Spleen (tissue), 7 donors: ENCODE measurements around the gene ABRAXAS1.

Source experiments
- POLR2A ChIP-seq, 3 donors: fragments of 450-650 bp; IDR thresholded peaks; one replicate each; pipeline ENCODE4 v1.5.1; 2017; ENCODE audit warnings: antibody characterized with exemption in 3 of 3, mild to moderate bottlenecking in 1 of 3
- POLR2AphosphoS5 ChIP-seq, 3 donors: sonication (generic); formaldehyde crosslinking; IDR thresholded peaks; one replicate each; pipeline ENCODE4 v1.5.1; 2017; ENCODE audit warnings: antibody characterized with exemption in 3 of 3
- TF ChIP-seq, protein P1 (sequence below), 11 experiments: fragments of 200-600 bp in 7 of 11; fragments of 450-650 bp in 4 of 11; sonication (generic) in 4 of 11; IDR thresholded peaks in 8 of 11; conservative IDR thresholded peaks in 3 of 11; 1 replicate in 7 of 11; 2 replicates in 4 of 11; pipeline versions ENCODE4 v1.4.0 to v1.8.0; 2016 to 2021; ENCODE audit warnings: antibody characterized with exemption in 11 of 11, inconsistent platforms in 4 of 11, mild to moderate bottlenecking in 1 of 11
- donor health status: DM: no; HTN: no; CAD: no; lungs with moderate emphysema.
- donor health status: DM: no; HTN: no; CAD: no.
- donor health status: DM: no; HTN: no; CAD: no.

DNA sequence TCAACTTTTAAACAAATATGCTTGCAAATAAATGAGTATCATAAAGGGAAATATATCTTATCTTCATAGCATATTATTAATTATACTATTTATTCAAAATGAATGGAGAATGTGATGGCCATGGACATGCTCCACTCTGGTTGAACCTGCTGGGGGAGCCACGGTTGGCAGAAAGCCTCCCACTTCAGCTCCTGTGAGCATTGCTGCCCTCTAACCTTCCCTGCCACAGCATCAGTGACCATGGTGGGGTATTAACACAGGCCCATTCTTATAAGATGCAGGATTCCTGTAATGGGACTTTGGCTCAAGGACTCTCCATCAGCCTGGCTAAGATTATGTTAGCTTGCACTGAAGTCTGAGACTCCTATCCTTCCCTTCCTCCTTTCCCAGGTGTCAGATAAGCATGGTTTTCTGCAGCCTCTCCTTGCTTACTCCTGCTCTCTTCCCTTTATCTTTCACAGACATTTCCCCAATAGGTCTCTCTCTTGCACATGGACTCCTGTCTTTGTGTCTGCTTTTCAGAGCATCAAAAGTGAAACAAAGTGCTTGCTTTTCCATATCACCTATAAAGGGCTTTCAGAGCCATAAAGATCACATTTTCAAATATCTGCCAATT is 4.9 kb upstream of the ABRAXAS1 start:
- TF ChIP-seq, protein P1, sequence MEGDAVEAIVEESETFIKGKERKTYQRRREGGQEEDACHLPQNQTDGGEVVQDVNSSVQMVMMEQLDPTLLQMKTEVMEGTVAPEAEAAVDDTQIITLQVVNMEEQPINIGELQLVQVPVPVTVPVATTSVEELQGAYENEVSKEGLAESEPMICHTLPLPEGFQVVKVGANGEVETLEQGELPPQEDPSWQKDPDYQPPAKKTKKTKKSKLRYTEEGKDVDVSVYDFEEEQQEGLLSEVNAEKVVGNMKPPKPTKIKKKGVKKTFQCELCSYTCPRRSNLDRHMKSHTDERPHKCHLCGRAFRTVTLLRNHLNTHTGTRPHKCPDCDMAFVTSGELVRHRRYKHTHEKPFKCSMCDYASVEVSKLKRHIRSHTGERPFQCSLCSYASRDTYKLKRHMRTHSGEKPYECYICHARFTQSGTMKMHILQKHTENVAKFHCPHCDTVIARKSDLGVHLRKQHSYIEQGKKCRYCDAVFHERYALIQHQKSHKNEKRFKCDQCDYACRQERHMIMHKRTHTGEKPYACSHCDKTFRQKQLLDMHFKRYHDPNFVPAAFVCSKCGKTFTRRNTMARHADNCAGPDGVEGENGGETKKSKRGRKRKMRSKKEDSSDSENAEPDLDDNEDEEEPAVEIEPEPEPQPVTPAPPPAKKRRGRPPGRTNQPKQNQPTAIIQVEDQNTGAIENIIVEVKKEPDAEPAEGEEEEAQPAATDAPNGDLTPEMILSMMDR (IDR thresholded peaks at IDR 0.05 in 8 of 11, conservative IDR thresholded peaks at IDR 0.05 in 3 of 11), result no peak
- TF ChIP-seq POLR2A (IDR thresholded peaks at IDR 0.05), result no peak
- no peak for TF ChIP-seq POLR2AphosphoS5 (IDR thresholded peaks at IDR 0.05)
